ENCODE data around the gene NFASC.

Gene NFASC

GRCh38 chr1:204870160-204870912 lies at the start of gene NFASC:
TSS of gene NFASC (plus strand) at chr1:204870862. CDS start at chr1:204944316, 73,454 bp downstream.
- no peak for DNase-seq (ENCODE audit: extremely low read depth in 1 of 2, low read depth in 1 of 2)

GRCh38 chr1:204821476-204821875 lies 49.2 kb upstream of the NFASC start:
- DNase-seq (ENCODE audit: extremely low read depth in 1 of 2, low read depth in 1 of 2) = no peak

- no peak for DNase-seq (ENCODE audit: extremely low read depth in 1 of 2, low read depth in 1 of 2)
These were observed 48.7 kb upstream of the NFASC start for GRCh38 chr1:204821924-204822323.

- peak in 1 of 2 donors; percentile 32 for DNase-seq (ENCODE audit: extremely low read depth in 1 of 2, low read depth in 1 of 2)
These were observed 43.7 kb upstream of the NFASC start for GRCh38 chr1:204826970-204827369.

GRCh38 chr1:204828352-204828850 lies 42.3 kb upstream of the NFASC start:
- peak; percentile 5 to 40 for DNase-seq (ENCODE audit: extremely low read depth in 1 of 2, low read depth in 1 of 2)

GRCh38 chr1:204829133-204829825 lies 41.4 kb upstream of the NFASC start:
- no peak for DNase-seq (ENCODE audit: extremely low read depth in 1 of 2, low read depth in 1 of 2)

GRCh38 chr1:204830747-204831146 lies 39.9 kb upstream of the NFASC start:
- DNase-seq (ENCODE audit: extremely low read depth in 1 of 2, low read depth in 1 of 2) = no peak

- no peak for DNase-seq (ENCODE audit: extremely low read depth in 1 of 2, low read depth in 1 of 2)
These were observed 39.5 kb upstream of the NFASC start for GRCh38 chr1:204831186-204831585.

GRCh38 chr1:204834336-204834735 lies 36.3 kb upstream of the NFASC start:
- DNase-seq (ENCODE audit: extremely low read depth in 1 of 2, low read depth in 1 of 2) = no peak

- DNase-seq (ENCODE audit: extremely low read depth in 1 of 2, low read depth in 1 of 2) = no peak
These were observed 35.9 kb upstream of the NFASC start for GRCh38 chr1:204834752-204835151.

- no peak for DNase-seq (ENCODE audit: extremely low read depth in 1 of 2, low read depth in 1 of 2)
These were observed 34.9 kb upstream of the NFASC start for GRCh38 chr1:204835737-204836136.

- DNase-seq (ENCODE audit: extremely low read depth in 1 of 2, low read depth in 1 of 2) = no peak
These were observed 33.8 kb upstream of the NFASC start for GRCh38 chr1:204836856-204837255.

GRCh38 chr1:204837440-204838084 lies 33.1 kb upstream of the NFASC start:
- DNase-seq (ENCODE audit: extremely low read depth in 1 of 2, low read depth in 1 of 2) = no peak

- DNase-seq (ENCODE audit: extremely low read depth in 1 of 2, low read depth in 1 of 2) = no peak
These were observed 29.3 kb upstream of the NFASC start for GRCh38 chr1:204841316-204841715.

- no peak for DNase-seq (ENCODE audit: extremely low read depth in 1 of 2, low read depth in 1 of 2)
These were observed 28.9 kb upstream of the NFASC start for GRCh38 chr1:204841798-204842197.

GRCh38 chr1:204842369-204842768 lies 28.3 kb upstream of the NFASC start:
- DNase-seq (ENCODE audit: extremely low read depth in 1 of 2, low read depth in 1 of 2) = no peak

- DNase-seq (ENCODE audit: extremely low read depth in 1 of 2, low read depth in 1 of 2) = no peak
These were observed 27.8 kb upstream of the NFASC start for GRCh38 chr1:204842892-204843291.

- DNase-seq (ENCODE audit: extremely low read depth in 1 of 2, low read depth in 1 of 2) = no peak
These were observed 24.1 kb upstream of the NFASC start for GRCh38 chr1:204846546-204846945.

GRCh38 chr1:204848579-204848978 lies 22.1 kb upstream of the NFASC start:
- no peak for DNase-seq (ENCODE audit: extremely low read depth in 1 of 2, low read depth in 1 of 2)

GRCh38 chr1:204852854-204853253 lies 17.8 kb upstream of the NFASC start:
- DNase-seq (ENCODE audit: extremely low read depth in 1 of 2, low read depth in 1 of 2) = no peak

GRCh38 chr1:204853436-204853835 lies 17.2 kb upstream of the NFASC start:
- no peak for DNase-seq (ENCODE audit: extremely low read depth in 1 of 2, low read depth in 1 of 2)

GRCh38 chr1:204854286-204854685 lies 16.4 kb upstream of the NFASC start:
- DNase-seq (ENCODE audit: extremely low read depth in 1 of 2, low read depth in 1 of 2) = no peak

All from stimulated activated CD8-positive, alpha-beta memory T cell treated with anti-CD3 and anti-CD28 coated beads, Interleukin-7, amount 100 ng/mL, for 48 hours (primary cell).